MM.1S (cell line): ENCODE results near the gene LZTS3.

Experiments
- DNase-seq: peaks from one replicate; pipeline ENCODE4 v3.0.0-alpha.2; 2015
- H2AFZ ChIP-seq: fragments of 300-600 bp; sonication (generic); 2 replicates; pipeline ENCODE4 v1.6.0; 2016; ENCODE audit warnings: antibody characterized with exemption, low read length
- H3F3A ChIP-seq: fragments of 300-600 bp; sonication (generic); 2 replicates; pipeline ENCODE4 v1.6.1; 2016; ENCODE audit warnings: mild to moderate bottlenecking, antibody characterized with exemption, low read length, moderate library complexity, mixed read lengths; ENCODE audit not compliant: insufficient read depth
- H3K27ac ChIP-seq: fragments of 300-600 bp; sonication (generic); 2 replicates; pipeline ENCODE4 v1.5.1; 2016; ENCODE audit warnings: mild to moderate bottlenecking, low read length
- H3K27me3 ChIP-seq: fragments of 300-600 bp; sonication (generic); replicated peaks from 2 replicates; pipeline ENCODE4 v1.6.0; 2016; ENCODE audit warnings: low read length; ENCODE audit not compliant: insufficient read depth
- H3K36me3 ChIP-seq: fragments of 300-600 bp; sonication (generic); replicated peaks from 2 replicates; pipeline ENCODE4 v1.6.1; 2016; ENCODE audit warnings: mild to moderate bottlenecking, low read length, mixed read lengths; ENCODE audit not compliant: insufficient read depth
- H3K4me1 ChIP-seq: fragments of 300-600 bp; sonication (generic); 2 replicates; pipeline ENCODE4 v1.6.1; 2016; ENCODE audit warnings: low read length, mixed read lengths
- H3K4me2 ChIP-seq: fragments of 300-600 bp; sonication (generic); 2 replicates; pipeline ENCODE4 v1.6.0; 2016; ENCODE audit warnings: low read depth, low read length
- H3K4me3 ChIP-seq: fragments of 300-600 bp; sonication (generic); 2 replicates; pipeline ENCODE4 v1.5.1; 2016; ENCODE audit warnings: low read length, mixed read lengths
- H3K79me2 ChIP-seq: fragments of 300-600 bp; sonication (generic); 2 replicates; pipeline ENCODE4 v1.6.1; 2016; ENCODE audit warnings: mixed run types, low read length, mixed read lengths
- H3K9ac ChIP-seq: fragments of 300-600 bp; sonication (generic); 2 replicates; pipeline ENCODE4 v1.6.1; 2016; ENCODE audit warnings: low read length, mixed read lengths
- H3K9me2 ChIP-seq: fragments of 300-600 bp; sonication (generic); replicated peaks from 2 replicates; pipeline ENCODE4 v1.6.1; 2016; ENCODE audit warnings: mild to moderate bottlenecking, low read length, mixed read lengths; ENCODE audit not compliant: insufficient read depth
- H3K9me3 ChIP-seq: fragments of 300-600 bp; sonication (generic); replicated peaks from 2 replicates; pipeline ENCODE4 v1.6.1; 2016; ENCODE audit warnings: mild to moderate bottlenecking, low read length, mixed read lengths; ENCODE audit not compliant: insufficient read depth
- H4K20me1 ChIP-seq: fragments of 300-600 bp; sonication (generic); 2 replicates; pipeline ENCODE4 v1.6.1; 2016; ENCODE audit warnings: mild to moderate bottlenecking, low read length, moderate library complexity, mixed read lengths; ENCODE audit not compliant: insufficient read depth
- EZH2 ChIP-seq: fragments of 300-600 bp; sonication (generic); optimal IDR thresholded peaks from 2 replicates; pipeline ENCODE3; 2017; ENCODE audit warnings: low read depth, mild to moderate bottlenecking, antibody characterized with exemption, low read length, mixed read lengths
- EZH2phosphoT487 ChIP-seq: fragments of 300-600 bp; sonication (generic); IDR thresholded peaks from 2 replicates; pipeline ENCODE4 v1.6.1; 2018; ENCODE audit warnings: antibody characterized with exemption, low read length
- TF ChIP-seq, protein P1 (sequence below): fragments of 300-600 bp; sonication (generic); IDR thresholded peaks from 2 replicates; pipeline ENCODE4 v1.5.1; 2016; ENCODE audit warnings: antibody characterized with exemption, low read length, mixed read lengths

The LZTS3 gene

DNA sequence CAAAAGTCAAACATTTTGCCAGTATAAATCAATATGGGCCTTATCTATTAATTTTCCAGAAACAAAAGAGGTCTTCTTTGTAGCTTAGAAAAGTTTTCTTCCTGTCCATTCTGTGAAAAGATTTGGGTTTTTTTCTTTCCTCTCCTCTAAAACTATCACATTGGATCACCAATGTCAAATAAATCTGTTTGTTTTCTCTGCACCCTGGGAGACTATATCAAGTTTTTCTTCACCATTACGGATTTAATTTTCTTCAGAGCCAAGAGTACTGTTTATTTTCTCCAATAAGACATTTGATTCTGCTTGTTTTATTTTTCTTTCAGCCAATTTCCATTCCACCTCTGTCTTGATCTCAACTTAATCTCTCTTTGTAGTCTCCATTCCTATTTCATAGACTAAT is 1.9 kb upstream of the LZTS3 start:
- Histone ChIP-seq H3K9me3 (no peaks in the 10 kb centered on the region), H3K79me2 (no peaks in the 10 kb centered on the region), H3K27ac (no peak overlapping the region), H3K4me1 (no peaks in the 10 kb centered on the region), H3K36me3 (no peaks in the 10 kb centered on the region), H3K27me3 (peaks cover 39% of the 10 kb centered on the region), H4K20me1 (no peaks in the 10 kb centered on the region), H3F3A (peaks cover 5% of the 10 kb centered on the region; the same call in 1 of the 2 replicates), H3K9me2 (no peaks in the 10 kb centered on the region), H3K4me2 (no peak overlapping the region), H3K4me3 (no peak overlapping the region), H2AFZ (no peak overlapping the region), H3K9ac (no peak overlapping the region)
- no peak for TF ChIP-seq EZH2phosphoT487
- TF ChIP-seq EZH2: no peak
- TF ChIP-seq, protein P1, sequence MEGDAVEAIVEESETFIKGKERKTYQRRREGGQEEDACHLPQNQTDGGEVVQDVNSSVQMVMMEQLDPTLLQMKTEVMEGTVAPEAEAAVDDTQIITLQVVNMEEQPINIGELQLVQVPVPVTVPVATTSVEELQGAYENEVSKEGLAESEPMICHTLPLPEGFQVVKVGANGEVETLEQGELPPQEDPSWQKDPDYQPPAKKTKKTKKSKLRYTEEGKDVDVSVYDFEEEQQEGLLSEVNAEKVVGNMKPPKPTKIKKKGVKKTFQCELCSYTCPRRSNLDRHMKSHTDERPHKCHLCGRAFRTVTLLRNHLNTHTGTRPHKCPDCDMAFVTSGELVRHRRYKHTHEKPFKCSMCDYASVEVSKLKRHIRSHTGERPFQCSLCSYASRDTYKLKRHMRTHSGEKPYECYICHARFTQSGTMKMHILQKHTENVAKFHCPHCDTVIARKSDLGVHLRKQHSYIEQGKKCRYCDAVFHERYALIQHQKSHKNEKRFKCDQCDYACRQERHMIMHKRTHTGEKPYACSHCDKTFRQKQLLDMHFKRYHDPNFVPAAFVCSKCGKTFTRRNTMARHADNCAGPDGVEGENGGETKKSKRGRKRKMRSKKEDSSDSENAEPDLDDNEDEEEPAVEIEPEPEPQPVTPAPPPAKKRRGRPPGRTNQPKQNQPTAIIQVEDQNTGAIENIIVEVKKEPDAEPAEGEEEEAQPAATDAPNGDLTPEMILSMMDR: no peak
- no peak for DNase-seq

DNA sequence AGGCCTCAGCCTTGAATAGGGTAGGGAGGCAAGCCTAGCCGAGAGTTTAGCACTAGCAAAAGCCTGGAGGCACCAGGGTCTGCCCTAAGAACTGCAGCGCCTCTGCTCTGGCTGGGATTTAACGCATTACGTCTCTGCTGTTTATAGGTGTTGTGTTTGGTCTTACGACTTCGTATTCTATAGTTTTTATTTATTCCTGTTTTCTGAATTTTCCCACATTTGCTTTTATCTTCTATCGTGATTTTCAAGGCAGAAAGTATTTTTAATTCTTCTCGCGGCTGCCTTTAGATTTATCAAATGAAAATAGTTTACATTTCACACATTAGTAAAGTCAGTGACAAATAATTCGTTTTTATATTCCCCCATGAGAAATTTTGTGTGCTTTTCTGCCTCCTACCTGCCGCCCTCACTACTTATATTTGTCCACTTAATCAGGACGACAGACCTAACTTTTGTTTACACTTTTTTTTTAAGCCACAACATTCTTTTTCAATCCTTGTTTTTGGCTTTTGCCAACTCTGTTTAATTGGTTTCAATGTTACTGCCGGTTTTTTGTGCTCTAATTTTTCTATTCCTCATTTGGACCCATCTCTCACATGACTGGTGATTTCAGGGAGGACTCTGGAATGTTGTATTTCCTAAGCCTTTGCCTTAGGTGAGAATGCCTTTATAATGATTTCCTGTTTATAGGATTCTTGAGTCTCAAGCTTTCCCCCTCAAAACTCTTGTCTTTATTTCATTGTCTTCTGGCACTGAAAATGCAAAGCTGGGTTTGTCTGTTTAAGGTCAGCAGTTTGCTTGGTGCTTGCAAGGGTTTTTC is 1.3 kb upstream of the LZTS3 start:
- TF ChIP-seq EZH2 (no peak), EZH2phosphoT487 (no peak)
- TF ChIP-seq, protein P1: no peak
- H3K9ac ChIP-seq: no peak overlapping the region
- H3K27ac ChIP-seq: no peak overlapping the region
- peak overlapping the region; percentile 100; the same call in 1 of the 2 replicates for H3K4me2 ChIP-seq
- no peaks in the 10 kb centered on the region for H3K79me2 ChIP-seq
- no peaks in the 10 kb centered on the region for H3K9me2 ChIP-seq
- H3K36me3 ChIP-seq: no peaks in the 10 kb centered on the region
- H4K20me1 ChIP-seq: no peaks in the 10 kb centered on the region
- peaks cover 5% of the 10 kb centered on the region; the same call in 1 of the 2 replicates for H3F3A ChIP-seq
- no peaks in the 10 kb centered on the region for H3K4me1 ChIP-seq
- no peaks in the 10 kb centered on the region for H3K9me3 ChIP-seq
- H3K27me3 ChIP-seq: peaks cover 39% of the 10 kb centered on the region
- DNase-seq: no peak
- no peak overlapping the region for H3K4me3 ChIP-seq
- H2AFZ ChIP-seq: peak overlapping the region; percentile 99

DNA sequence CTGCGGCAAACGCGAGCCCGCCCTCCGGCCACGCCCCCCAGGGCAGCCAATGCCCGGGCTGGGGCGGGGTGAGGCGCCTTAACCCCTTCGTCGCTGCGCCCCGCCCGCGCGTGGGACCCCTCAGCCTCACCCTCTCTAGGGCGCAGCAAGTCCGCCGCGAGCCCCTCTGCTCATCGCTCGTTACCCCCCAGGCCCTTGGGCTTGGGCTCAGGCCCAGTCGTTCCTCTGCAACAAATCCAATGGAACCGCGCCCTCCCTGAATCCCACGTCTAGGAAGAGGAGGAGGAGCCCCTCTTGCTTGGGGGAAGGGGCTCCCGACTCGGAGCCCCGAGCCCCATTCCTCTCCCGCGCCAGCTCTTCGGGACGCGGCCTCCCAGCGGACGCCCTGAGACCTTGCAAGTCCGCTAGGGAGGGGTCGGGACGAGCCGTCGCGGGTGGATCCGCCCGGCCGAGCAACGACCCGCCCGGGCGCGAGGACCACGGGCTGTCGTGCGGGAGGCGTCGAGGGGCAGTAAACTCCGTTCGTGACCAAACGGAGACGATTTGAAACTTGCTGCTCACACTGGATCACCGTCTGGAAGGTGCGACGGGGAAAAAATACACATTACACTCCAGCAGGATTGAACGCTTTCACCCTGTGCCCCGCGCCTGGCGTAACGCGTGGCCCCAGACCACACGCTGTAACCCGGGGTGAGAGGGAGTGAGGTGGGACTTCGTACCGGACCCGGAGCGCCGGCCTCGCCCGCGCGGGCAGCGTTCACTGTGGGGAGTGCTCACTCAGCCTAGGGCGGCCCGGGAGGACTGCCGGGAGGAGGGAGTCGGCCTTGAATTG is 477 bp upstream of the LZTS3 start:
- Histone ChIP-seq H3K4me3 (peak overlapping the region; percentile 97), H3K9me2 (no peaks in the 10 kb centered on the region), H3K79me2 (no peaks in the 10 kb centered on the region), H3K9ac (peak overlapping the region; percentile 29; the same call in 1 of the 2 replicates), H3K27ac (no peak overlapping the region), H3K4me2 (peak overlapping the region; percentile 100), H3K27me3 (peaks cover 41% of the 10 kb centered on the region), H3K9me3 (no peaks in the 10 kb centered on the region), H4K20me1 (no peaks in the 10 kb centered on the region), H2AFZ (peak overlapping the region; percentile 99), H3K36me3 (no peaks in the 10 kb centered on the region), H3F3A (peaks cover 5% of the 10 kb centered on the region; the same call in 1 of the 2 replicates), H3K4me1 (no peaks in the 10 kb centered on the region)
- peak; percentile 80 for DNase-seq
- TF ChIP-seq EZH2: no peak
- TF ChIP-seq, protein P1: peak; percentile 29
- TF ChIP-seq EZH2phosphoT487: no peak
